ENCODE results near the gene CBLB.

The CBLB gene

DNA sequence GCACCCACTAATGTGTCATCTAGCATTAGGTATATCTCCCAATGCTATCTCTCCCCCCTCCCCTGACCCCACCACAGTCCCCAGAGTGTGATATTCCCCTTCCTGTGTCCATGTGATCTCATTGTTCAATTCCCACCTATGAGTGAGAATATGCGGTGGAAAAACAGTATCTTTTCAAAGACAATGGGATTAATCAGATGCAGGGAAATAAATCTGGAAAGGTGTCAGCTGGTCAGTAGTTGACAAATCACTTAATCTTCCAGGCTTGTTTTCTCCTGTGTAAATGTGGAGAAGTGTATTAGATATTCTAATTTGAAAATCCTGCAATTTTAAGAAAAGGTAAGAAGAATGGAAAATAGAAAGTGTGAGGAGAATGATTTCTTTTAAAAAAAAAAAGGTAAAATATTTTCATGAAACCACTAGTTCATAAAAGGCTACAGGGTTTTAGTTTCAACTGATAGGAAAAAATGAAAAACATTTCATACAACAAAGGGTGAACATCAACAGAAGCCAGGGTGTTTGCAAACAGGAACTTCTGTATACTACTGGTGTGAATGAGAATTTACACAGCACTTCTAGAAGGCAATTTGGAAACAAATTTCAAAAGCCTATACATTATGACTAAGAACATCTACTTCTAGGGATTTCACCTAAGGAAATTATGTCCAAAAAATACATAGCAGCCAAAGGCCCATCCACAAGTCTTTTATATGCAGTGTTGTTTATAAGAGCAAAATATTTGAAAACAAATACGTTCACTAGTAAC, 113.5 kb downstream of the CBLB start:
- no peak for DNase-seq (ENCODE audit: extremely low read depth, low read depth)
- TF ChIP-seq, protein P1, sequence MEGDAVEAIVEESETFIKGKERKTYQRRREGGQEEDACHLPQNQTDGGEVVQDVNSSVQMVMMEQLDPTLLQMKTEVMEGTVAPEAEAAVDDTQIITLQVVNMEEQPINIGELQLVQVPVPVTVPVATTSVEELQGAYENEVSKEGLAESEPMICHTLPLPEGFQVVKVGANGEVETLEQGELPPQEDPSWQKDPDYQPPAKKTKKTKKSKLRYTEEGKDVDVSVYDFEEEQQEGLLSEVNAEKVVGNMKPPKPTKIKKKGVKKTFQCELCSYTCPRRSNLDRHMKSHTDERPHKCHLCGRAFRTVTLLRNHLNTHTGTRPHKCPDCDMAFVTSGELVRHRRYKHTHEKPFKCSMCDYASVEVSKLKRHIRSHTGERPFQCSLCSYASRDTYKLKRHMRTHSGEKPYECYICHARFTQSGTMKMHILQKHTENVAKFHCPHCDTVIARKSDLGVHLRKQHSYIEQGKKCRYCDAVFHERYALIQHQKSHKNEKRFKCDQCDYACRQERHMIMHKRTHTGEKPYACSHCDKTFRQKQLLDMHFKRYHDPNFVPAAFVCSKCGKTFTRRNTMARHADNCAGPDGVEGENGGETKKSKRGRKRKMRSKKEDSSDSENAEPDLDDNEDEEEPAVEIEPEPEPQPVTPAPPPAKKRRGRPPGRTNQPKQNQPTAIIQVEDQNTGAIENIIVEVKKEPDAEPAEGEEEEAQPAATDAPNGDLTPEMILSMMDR (IDR thresholded peaks at IDR 0.05; ENCODE audit: low read depth, low read length, missing control alignments) = no peak
- H3K4me3 ChIP-seq (replicated peaks; ENCODE audit: low read depth, low read length) = no peak overlapping the region

DNA sequence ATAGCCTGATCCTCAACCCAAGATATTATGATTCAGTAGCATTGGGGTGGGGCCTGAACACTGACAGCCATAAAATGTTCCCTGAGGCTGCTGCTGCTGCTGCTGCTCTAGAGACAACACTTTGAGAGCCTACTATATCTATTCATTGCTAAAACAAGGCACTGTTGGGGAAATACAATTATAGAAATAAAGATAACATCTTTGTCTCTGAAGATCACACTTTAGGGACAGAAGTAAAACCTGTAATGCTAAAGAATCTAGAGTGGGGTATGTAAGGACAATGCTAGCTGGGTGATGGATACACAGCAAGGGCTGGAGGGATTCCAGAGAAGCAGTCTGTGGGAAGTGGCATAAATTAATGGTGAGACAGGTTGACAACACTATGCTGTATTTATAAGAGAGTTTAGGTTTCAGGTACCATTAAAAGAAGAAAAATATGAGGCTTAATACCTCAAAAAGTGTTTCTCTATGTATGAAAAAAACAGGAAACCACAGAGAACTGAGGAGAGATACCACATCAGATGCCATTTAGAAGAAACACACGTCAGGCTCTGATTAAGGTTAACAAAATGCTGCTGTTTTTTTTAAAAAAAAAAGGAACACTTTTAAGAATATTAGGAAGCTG, 115.9 kb downstream of the CBLB start:
- DNase-seq (ENCODE audit: extremely low read depth, low read depth) = no peak
- H3K4me3 ChIP-seq (replicated peaks; ENCODE audit: low read depth, low read length) = no peak overlapping the region
- TF ChIP-seq, protein P1 (IDR thresholded peaks at IDR 0.05; ENCODE audit: low read depth, low read length, missing control alignments) = no peak

DNA sequence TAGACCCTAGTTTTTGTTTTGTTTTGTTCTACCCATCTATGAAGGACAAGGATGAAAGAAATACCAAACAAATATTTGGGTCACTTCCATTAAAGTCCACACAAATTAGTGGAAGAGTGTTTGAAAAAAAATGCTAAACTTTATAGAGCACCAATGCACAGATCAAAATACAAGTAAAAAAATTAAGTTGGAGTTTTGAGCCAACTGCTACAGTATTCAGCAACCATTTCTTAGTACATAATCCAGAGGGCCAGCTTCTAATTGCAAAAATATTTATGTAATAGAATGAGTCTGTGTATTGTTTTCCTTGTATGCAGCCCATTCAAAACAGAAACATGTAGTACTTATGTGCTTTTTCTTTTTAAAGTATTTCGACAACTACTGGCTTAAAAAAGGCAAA, 121.1 kb downstream of the CBLB start:
- no peak overlapping the region for H3K4me3 ChIP-seq (replicated peaks; ENCODE audit: low read depth, low read length)
- DNase-seq (ENCODE audit: extremely low read depth, low read depth) = no peak
- TF ChIP-seq, protein P1 (IDR thresholded peaks at IDR 0.05; ENCODE audit: low read depth, low read length, missing control alignments) = no peak

DNA sequence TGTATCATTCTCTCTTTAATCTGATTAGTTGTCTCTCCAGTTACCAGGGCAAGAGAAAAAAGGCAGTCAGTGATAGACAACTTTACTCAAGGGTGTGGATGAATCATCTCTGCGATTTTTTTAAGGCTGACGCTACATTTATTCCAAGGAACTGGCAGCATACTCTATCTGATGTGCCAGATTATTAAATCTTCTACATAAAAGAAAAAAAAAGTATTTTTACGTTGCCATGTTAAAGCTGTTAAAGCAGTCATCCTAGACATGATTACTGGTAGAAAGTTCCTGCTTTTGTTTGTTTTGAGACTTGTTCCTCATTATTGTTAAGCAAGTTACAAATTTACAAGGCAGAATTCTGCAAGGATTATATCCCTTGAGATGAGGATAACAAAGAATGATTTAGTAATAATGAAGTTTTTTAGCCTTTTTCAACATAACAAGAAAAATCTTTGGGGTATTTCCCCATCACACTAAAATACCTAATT, 121.7 kb downstream of the CBLB start:
- TF ChIP-seq, protein P1 (IDR thresholded peaks at IDR 0.05; ENCODE audit: low read depth, low read length, missing control alignments) = no peak
- H3K4me3 ChIP-seq (replicated peaks; ENCODE audit: low read depth, low read length) = no peak overlapping the region
- DNase-seq (ENCODE audit: extremely low read depth, low read depth) = no peak

GRCh38 chr3:105746231-105746996, 122.4 kb downstream of the CBLB start:
- DNase-seq (ENCODE audit: extremely low read depth, low read depth) = no peak
- TF ChIP-seq, protein P1 (IDR thresholded peaks at IDR 0.05; ENCODE audit: low read depth, low read length, missing control alignments) = no peak

GRCh38 chr3:105745046-105745445, 123.8 kb downstream of the CBLB start:
- TF ChIP-seq, protein P1 (IDR thresholded peaks at IDR 0.05; ENCODE audit: low read depth, low read length, missing control alignments) = no peak
- H3K4me3 ChIP-seq (replicated peaks; ENCODE audit: low read depth, low read length) = no peak overlapping the region
- no peak for DNase-seq (ENCODE audit: extremely low read depth, low read depth)

More at GRCh38 chr3:105746231-105746996, 122.4 kb downstream of the CBLB start:
- no peak overlapping the region for H3K4me3 ChIP-seq (replicated peaks; ENCODE audit: low read depth, low read length)
